Liver (tissue), 9 donors: ENCODE results near the gene PSORS1C1. TPM values are rescaled to one million over a fixed set of nuclear protein-coding genes. Genes with fewer than 3 reads are reported as not detected.
"Not testable (repeated sequence)": the region's sequence is repeated elsewhere in the genome, so short reads cannot be mapped to it uniquely, and the experiment has no call there.

Source experiments
- DNase-seq: peaks from one replicate; pipeline ENCODE4 v3.0.0-alpha.2; 2017; ENCODE audit warnings: low spot score
- H3K27ac ChIP-seq, 2 donors: one replicate each; pipeline ENCODE4 v1.7.0; 2013; ENCODE audit warnings: inconsistent platforms in 2 of 2, low read length in 2 of 2, control low read depth in 1 of 2, low read depth in 1 of 2, mild to moderate bottlenecking in 1 of 2
- H3K27me3 ChIP-seq, 4 donors: one replicate each; pipeline versions ENCODE4 v1.6.1 to v1.7.0; 2013; ENCODE audit warnings: low read length in 3 of 4, inconsistent platforms in 1 of 4, mild to moderate bottlenecking in 1 of 4, moderate library complexity in 1 of 4; ENCODE audit not compliant: control insufficient read depth in 4 of 4, insufficient read depth in 4 of 4
- H3K36me3 ChIP-seq, 4 donors: one replicate each; pipeline versions ENCODE4 v1.6.1 to v1.7.0; 2013; ENCODE audit warnings: low read length in 3 of 4, mild to moderate bottlenecking in 3 of 4, low read depth in 1 of 4, moderate library complexity in 1 of 4; ENCODE audit not compliant: control insufficient read depth in 4 of 4, insufficient read depth in 3 of 4
- H3K4me1 ChIP-seq, 4 donors: one replicate each; pipeline versions ENCODE4 v1.6.1 to v1.7.0; 2013; ENCODE audit warnings: low read length in 3 of 4, mild to moderate bottlenecking in 3 of 4, moderate library complexity in 1 of 4; ENCODE audit not compliant: control insufficient read depth in 4 of 4, insufficient read depth in 4 of 4
- H3K4me3 ChIP-seq, 3 donors: one replicate each; pipeline versions ENCODE4 v1.6.1 to v1.7.0; 2013; ENCODE audit warnings: low read length in 3 of 3, control low read depth in 1 of 3, low read depth in 1 of 3, mild to moderate bottlenecking in 1 of 3
- H3K9ac ChIP-seq, 2 donors: one replicate each; pipeline ENCODE4 v1.7.0; 2013; ENCODE audit warnings: low read length in 2 of 2, mild to moderate bottlenecking in 2 of 2, moderate library complexity in 2 of 2, control low read depth in 1 of 2, low read depth in 1 of 2
- H3K9me3 ChIP-seq, 4 donors: one replicate each; pipeline versions ENCODE4 v1.6.1 to v1.7.0; 2013; ENCODE audit warnings: low read length in 3 of 4; ENCODE audit not compliant: control insufficient read depth in 4 of 4
- FOXA2 ChIP-seq: IDR thresholded peaks from 2 replicates; pipeline ENCODE4 v1.6.1; 2016; ENCODE audit warnings: antibody characterized with exemption
- HNF4A ChIP-seq, 2 donors: conservative IDR thresholded peaks; 2 replicates each; pipeline ENCODE4 v1.6.1; 2016; ENCODE audit warnings: antibody characterized with exemption in 2 of 2, mild to moderate bottlenecking in 2 of 2
- HNF4G ChIP-seq: IDR thresholded peaks from 2 replicates; pipeline ENCODE4 v1.6.1; 2016; ENCODE audit warnings: antibody characterized with exemption
- JUND ChIP-seq, 2 donors: IDR thresholded peaks; 2 replicates each; pipeline ENCODE4 v1.6.1; 2016; ENCODE audit warnings: antibody characterized with exemption in 2 of 2
- MAX ChIP-seq: IDR thresholded peaks from 2 replicates; pipeline ENCODE4 v1.6.1; 2016; ENCODE audit warnings: antibody characterized with exemption
- NR2F2 ChIP-seq: IDR thresholded peaks from 2 replicates; pipeline ENCODE4 v1.6.1; 2016; ENCODE audit warnings: antibody characterized with exemption
- SP1 ChIP-seq: IDR thresholded peaks from 2 replicates; pipeline ENCODE4 v1.6.1; 2018; ENCODE audit warnings: antibody characterized with exemption, mild to moderate bottlenecking
- TAF1 ChIP-seq: conservative IDR thresholded peaks from 2 replicates; pipeline ENCODE4 v1.6.1; 2016; ENCODE audit warnings: antibody characterized with exemption, mild to moderate bottlenecking
- YY1 ChIP-seq: IDR thresholded peaks from 2 replicates; pipeline ENCODE4 v1.6.1; 2016; ENCODE audit warnings: antibody characterized with exemption, mild to moderate bottlenecking
- ZBTB33 ChIP-seq: IDR thresholded peaks from 2 replicates; pipeline ENCODE4 v1.6.1; 2016; ENCODE audit warnings: antibody characterized with exemption
- WGBS: extraction: QIAGEN DNeasy Blood & Tissue Kit; methylation state at CpG from one replicate; pipeline ENCODE4 v1.1.7; 2013; 5-methylcytosine and 5-hydroxymethylcytosine counted together
- polyA plus RNA-seq, 2 donors: library from polyadenylated mRNA; stranded (reverse) in 1 of 2; unstranded in 1 of 2; fragments of 200-250 nt in 1 of 2; fragments of >200 nt in 1 of 2; fragmentation: Nextera tagmentation in 1 of 2; extraction: Ambion mirVana in 1 of 2; gene quantifications; one replicate each; pipeline versions ENCODE4 v1.2.1 to v1.2.3, GENCODE V29; 2013 to 2015
- total RNA-seq, 2 donors: library from RNA; depleted of rRNA; stranded (reverse); fragments of >200 nt; gene quantifications; one replicate each; pipeline ENCODE4 v1.2.3, GENCODE V29; 2014
- TF ChIP-seq, protein P1 (sequence below): fragments of 150-350 bp; IDR thresholded peaks from 2 replicates; pipeline ENCODE4 v1.5.1; 2017; ENCODE audit warnings: improper control_type of control experiment, low read depth, low read length; ENCODE audit not compliant: missing input control
- TF ChIP-seq, protein P2 (sequence below): IDR thresholded peaks from 2 replicates; pipeline ENCODE4 v1.6.1; 2016; ENCODE audit warnings: antibody characterized with exemption, mild to moderate bottlenecking
- donor health status: healthy.
- donor health status: healthy.
- donor health status: healthy.
- donor health status: healthy.
- donor health status: healthy.

The PSORS1C1 gene
- total and polyA plus RNA-seq, 4 donors = under 0.01 to 0.08 TPM; not detected in 2

DNA sequence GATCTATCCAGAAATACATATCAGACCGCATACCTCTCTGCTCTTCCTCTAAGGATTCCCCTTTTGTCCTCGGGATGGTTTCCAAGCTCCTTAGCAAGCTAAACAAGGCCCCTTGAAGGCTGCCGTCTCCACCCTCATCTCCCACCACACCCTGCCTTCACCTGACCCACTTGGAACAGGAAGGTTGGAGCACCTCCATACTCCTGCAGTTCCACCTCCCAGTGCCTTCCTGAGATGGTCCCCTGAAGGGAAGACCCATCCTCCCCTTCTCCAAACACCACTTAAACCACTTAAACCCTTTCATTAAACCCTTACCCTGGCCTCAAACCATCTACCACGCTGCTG, 64.4 kb downstream of the PSORS1C1 start:
- DNase-seq = no peak
- 71% methylated on average over 4 of the region's 4 CpGs for WGBS
- TF ChIP-seq, protein P1, sequence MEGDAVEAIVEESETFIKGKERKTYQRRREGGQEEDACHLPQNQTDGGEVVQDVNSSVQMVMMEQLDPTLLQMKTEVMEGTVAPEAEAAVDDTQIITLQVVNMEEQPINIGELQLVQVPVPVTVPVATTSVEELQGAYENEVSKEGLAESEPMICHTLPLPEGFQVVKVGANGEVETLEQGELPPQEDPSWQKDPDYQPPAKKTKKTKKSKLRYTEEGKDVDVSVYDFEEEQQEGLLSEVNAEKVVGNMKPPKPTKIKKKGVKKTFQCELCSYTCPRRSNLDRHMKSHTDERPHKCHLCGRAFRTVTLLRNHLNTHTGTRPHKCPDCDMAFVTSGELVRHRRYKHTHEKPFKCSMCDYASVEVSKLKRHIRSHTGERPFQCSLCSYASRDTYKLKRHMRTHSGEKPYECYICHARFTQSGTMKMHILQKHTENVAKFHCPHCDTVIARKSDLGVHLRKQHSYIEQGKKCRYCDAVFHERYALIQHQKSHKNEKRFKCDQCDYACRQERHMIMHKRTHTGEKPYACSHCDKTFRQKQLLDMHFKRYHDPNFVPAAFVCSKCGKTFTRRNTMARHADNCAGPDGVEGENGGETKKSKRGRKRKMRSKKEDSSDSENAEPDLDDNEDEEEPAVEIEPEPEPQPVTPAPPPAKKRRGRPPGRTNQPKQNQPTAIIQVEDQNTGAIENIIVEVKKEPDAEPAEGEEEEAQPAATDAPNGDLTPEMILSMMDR = no peak
- no peak for TF ChIP-seq ZBTB33
- Histone ChIP-seq H3K36me3 (no peaks in the 10 kb centered on the region), H3K27me3 (no peaks in the 10 kb centered on the region), H3K9ac (no peak overlapping the region), H3K9me3 (no peaks in the 10 kb centered on the region), H3K4me1 (peaks cover 0 to 2% (median under 1%) of the 10 kb centered on the region in 4 donors), H3K27ac (no peak overlapping the region), H3K4me3 (no peak overlapping the region)

- no peaks in the 10 kb centered on the region for H3K27me3 ChIP-seq
- TF ChIP-seq SP1 = no peak
- TF ChIP-seq HNF4G = no peak
- TF ChIP-seq YY1 = no peak
- no peak for TF ChIP-seq ZBTB33
- no peak overlapping the region for H3K9ac ChIP-seq
- H3K27ac ChIP-seq = no peak overlapping the region
- DNase-seq = no peak
- no peaks in the 10 kb centered on the region for H3K9me3 ChIP-seq
- no peaks in the 10 kb centered on the region for H3K36me3 ChIP-seq
- H3K4me1 ChIP-seq = peaks cover 0 to 2% (median 1%) of the 10 kb centered on the region in 4 donors
- H3K4me3 ChIP-seq = no peak overlapping the region
- 96% methylated on average over 8 of the region's 8 CpGs for WGBS
Observed at GRCh38 chr6:31179896-31180295, 65.3 kb downstream of the PSORS1C1 start.

DNA sequence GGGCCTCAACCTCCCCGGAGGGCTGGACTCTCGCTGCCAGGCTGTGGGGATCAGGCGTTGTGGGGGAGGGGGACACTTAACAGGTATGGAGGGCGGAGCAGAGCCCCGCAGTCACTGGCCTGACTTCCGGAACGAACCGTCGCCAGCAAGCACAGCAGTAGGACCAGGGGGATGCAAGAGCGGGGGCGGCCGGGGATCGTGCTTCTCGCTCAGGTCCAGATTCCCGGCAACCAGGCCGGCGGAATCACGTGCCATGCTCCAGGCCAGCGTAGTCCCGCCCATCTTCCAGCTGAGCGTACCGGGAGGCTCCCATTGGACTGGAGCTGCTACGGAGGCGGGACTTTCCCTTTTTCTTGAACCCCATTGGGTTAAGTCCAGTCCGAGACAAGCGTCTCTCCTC, 65.9 kb downstream of the PSORS1C1 start:
- peak; percentile 58 for DNase-seq
- peaks cover 0 to 2% (median 1%) of the 10 kb centered on the region in 4 donors for H3K4me1 ChIP-seq
- no peaks in the 10 kb centered on the region for H3K36me3 ChIP-seq
- no peaks in the 10 kb centered on the region for H3K9me3 ChIP-seq
- H3K4me3 ChIP-seq = peak overlapping the region in 2 of 3 donors; percentile 20 to 39
- H3K27me3 ChIP-seq = no peaks in the 10 kb centered on the region
- TF ChIP-seq, protein P1 = no peak
- TF ChIP-seq NR2F2 = no peak
- no peak for TF ChIP-seq MAX
- TF ChIP-seq FOXA2 = no peak
- TF ChIP-seq, protein P2, sequence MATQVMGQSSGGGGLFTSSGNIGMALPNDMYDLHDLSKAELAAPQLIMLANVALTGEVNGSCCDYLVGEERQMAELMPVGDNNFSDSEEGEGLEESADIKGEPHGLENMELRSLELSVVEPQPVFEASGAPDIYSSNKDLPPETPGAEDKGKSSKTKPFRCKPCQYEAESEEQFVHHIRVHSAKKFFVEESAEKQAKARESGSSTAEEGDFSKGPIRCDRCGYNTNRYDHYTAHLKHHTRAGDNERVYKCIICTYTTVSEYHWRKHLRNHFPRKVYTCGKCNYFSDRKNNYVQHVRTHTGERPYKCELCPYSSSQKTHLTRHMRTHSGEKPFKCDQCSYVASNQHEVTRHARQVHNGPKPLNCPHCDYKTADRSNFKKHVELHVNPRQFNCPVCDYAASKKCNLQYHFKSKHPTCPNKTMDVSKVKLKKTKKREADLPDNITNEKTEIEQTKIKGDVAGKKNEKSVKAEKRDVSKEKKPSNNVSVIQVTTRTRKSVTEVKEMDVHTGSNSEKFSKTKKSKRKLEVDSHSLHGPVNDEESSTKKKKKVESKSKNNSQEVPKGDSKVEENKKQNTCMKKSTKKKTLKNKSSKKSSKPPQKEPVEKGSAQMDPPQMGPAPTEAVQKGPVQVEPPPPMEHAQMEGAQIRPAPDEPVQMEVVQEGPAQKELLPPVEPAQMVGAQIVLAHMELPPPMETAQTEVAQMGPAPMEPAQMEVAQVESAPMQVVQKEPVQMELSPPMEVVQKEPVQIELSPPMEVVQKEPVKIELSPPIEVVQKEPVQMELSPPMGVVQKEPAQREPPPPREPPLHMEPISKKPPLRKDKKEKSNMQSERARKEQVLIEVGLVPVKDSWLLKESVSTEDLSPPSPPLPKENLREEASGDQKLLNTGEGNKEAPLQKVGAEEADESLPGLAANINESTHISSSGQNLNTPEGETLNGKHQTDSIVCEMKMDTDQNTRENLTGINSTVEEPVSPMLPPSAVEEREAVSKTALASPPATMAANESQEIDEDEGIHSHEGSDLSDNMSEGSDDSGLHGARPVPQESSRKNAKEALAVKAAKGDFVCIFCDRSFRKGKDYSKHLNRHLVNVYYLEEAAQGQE = no peak
- no peak for TF ChIP-seq YY1
- no peak for TF ChIP-seq HNF4A (conservative IDR thresholded peaks at IDR 0.05)
- no peak for TF ChIP-seq SP1
- TF ChIP-seq JUND (IDR thresholded peaks at IDR 0.05) = no peak
- no peak for TF ChIP-seq TAF1
- no peak overlapping the region for H3K27ac ChIP-seq
- no peak overlapping the region for H3K9ac ChIP-seq
- WGBS = 78% methylated on average over 26 of the region's 26 CpGs

DNA sequence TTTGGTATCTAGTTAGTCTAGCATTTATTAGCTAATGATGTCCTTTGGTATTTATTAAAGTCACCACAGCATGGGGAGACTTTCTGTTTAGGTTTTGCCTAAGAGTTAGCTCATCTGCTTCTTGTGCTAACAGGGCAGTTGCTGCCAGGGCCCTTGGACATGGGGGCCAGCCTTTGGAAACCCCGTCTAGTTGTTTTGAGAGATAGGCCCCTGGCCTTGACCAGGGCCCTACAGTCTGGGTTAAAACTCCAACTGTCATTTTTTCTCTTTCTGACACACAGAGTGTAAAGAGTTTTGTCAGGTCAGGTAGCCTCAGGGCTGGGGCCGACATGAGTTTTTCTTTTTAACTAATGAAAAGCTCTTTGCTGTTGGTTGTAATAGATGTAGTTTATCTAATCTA, 68.7 kb downstream of the PSORS1C1 start:
- not testable (repeated sequence) for H3K27me3 ChIP-seq, H3K27ac ChIP-seq, H3K4me1 ChIP-seq, H3K9ac ChIP-seq, H3K9me3 ChIP-seq, DNase-seq, H3K4me3 ChIP-seq, H3K36me3 ChIP-seq
- WGBS = 31% methylated on average over 2 of the region's 2 CpGs
